Endothelial cell of umbilical vein (primary cell): Measurements from ENCODE around the gene LCE1F.

Experiments used
- EZH2 ChIP-seq: IDR thresholded peaks from 2 replicates; pipeline ENCODE4 v1.6.1; 2012; ENCODE audit warnings: borderline replicate concordance, low read depth, mild to moderate bottlenecking, moderate library complexity, low read length, inconsistent platforms; ENCODE audit not compliant: severe bottlenecking
- GATA2 ChIP-seq: IDR thresholded peaks from 2 replicates; pipeline ENCODE4 v1.7.0; 2011; ENCODE audit warnings: low read depth, mild to moderate bottlenecking, moderate library complexity, mixed read lengths, low read length; ENCODE audit not compliant: insufficient read length, insufficient read depth
- POLR2A ChIP-seq: IDR thresholded peaks from 2 replicates; pipeline ENCODE4 v1.6.1; 2012; ENCODE audit warnings: low read depth, mild to moderate bottlenecking, control low read depth, low read length
- POLR2AphosphoS5 ChIP-seq: IDR thresholded peaks from 2 replicates; pipeline ENCODE4 v1.6.1; 2012; ENCODE audit warnings: low read depth, mild to moderate bottlenecking, control low read depth, low read length, moderate library complexity; ENCODE audit not compliant: insufficient read depth
- TF ChIP-seq, protein P1 (sequence below), 2 donors: IDR thresholded peaks; 1 replicate in 1 of 2; 2 replicates in 1 of 2; pipeline ENCODE4 v1.5.1; 2011; ENCODE audit warnings: low read length in 2 of 2, mild to moderate bottlenecking in 2 of 2, moderate library complexity in 2 of 2, control low read depth in 1 of 2, inconsistent platforms in 1 of 2, low read depth in 1 of 2; ENCODE audit not compliant: insufficient read depth in 1 of 2; ENCODE audit errors: extremely low read depth in 1 of 2
- TF ChIP-seq, protein P2 (sequence below): IDR thresholded peaks from 2 replicates; pipeline ENCODE4 v1.6.1; 2011; ENCODE audit not compliant: insufficient read depth, insufficient read length

DNA sequence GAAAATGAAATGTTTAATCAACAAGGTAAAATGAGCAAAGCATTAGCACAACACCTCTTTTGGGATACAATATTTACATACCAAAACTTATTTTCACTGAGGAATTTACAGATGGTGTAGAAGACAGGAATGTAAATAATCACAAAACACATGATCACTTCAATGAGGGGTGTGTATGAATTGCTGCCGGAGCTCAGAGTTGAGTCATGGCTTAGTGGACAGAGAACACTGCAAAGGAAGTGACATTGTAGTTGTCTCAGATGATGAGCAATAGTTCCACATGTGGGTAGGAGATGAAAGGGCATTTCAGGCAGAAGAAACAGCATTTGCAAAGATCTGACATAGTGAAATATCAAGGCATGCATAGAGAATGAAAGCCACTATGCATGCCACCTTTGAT lies 22.7 kb upstream of the LCE1F start:
- TF ChIP-seq, protein P1, sequence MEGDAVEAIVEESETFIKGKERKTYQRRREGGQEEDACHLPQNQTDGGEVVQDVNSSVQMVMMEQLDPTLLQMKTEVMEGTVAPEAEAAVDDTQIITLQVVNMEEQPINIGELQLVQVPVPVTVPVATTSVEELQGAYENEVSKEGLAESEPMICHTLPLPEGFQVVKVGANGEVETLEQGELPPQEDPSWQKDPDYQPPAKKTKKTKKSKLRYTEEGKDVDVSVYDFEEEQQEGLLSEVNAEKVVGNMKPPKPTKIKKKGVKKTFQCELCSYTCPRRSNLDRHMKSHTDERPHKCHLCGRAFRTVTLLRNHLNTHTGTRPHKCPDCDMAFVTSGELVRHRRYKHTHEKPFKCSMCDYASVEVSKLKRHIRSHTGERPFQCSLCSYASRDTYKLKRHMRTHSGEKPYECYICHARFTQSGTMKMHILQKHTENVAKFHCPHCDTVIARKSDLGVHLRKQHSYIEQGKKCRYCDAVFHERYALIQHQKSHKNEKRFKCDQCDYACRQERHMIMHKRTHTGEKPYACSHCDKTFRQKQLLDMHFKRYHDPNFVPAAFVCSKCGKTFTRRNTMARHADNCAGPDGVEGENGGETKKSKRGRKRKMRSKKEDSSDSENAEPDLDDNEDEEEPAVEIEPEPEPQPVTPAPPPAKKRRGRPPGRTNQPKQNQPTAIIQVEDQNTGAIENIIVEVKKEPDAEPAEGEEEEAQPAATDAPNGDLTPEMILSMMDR (IDR thresholded peaks at IDR 0.05; ENCODE audit: extremely low read depth in 1 of 2, insufficient read depth in 1 of 2, low read depth in 1 of 2, low read length in 2 of 2) = no peak
- no peak for TF ChIP-seq POLR2AphosphoS5
- TF ChIP-seq, protein P2, sequence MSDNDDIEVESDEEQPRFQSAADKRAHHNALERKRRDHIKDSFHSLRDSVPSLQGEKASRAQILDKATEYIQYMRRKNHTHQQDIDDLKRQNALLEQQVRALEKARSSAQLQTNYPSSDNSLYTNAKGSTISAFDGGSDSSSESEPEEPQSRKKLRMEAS = no peak
- TF ChIP-seq EZH2 = no peak
- TF ChIP-seq POLR2A = no peak
- no peak for TF ChIP-seq GATA2
